HG02870 (cell line): ENCODE data around the gene FAM124A.

Experiments
- ATAC-seq: cut with Tn5 transposase; IDR thresholded peaks from one replicate; pipeline ENCODE4 v1.9.1; 2021; ENCODE audit warnings: mild to moderate bottlenecking, moderate library complexity; ENCODE audit not compliant: unreplicated experiment

Gene FAM124A

GRCh38 chr13:51240178-51240577 lies 18.0 kb downstream of the FAM124A start:
- ATAC-seq, result no peak

- ATAC-seq, result no peak
These were observed 18.8 kb downstream of the FAM124A start for GRCh38 chr13:51240958-51241357.

GRCh38 chr13:51241720-51242119 lies 19.5 kb downstream of the FAM124A start:
- no peak for ATAC-seq

GRCh38 chr13:51243227-51243626 lies 21.0 kb downstream of the FAM124A start:
- no peak for ATAC-seq

- no peak for ATAC-seq
These were observed 21.6 kb downstream of the FAM124A start for GRCh38 chr13:51243832-51244231.

GRCh38 chr13:51244637-51245405 lies 22.6 kb downstream of the FAM124A start:
- ATAC-seq, result no peak

- no peak for ATAC-seq
These were observed 23.4 kb downstream of the FAM124A start for GRCh38 chr13:51245583-51245982.

GRCh38 chr13:51246025-51246417 lies 23.8 kb downstream of the FAM124A start:
- ATAC-seq, result no peak

GRCh38 chr13:51246418-51247277 lies 24.4 kb downstream of the FAM124A start:
- ATAC-seq, result no peak

GRCh38 chr13:51249255-51249654 lies 27.1 kb downstream of the FAM124A start:
- ATAC-seq, result no peak

- ATAC-seq, result no peak
These were observed 27.9 kb downstream of the FAM124A start for GRCh38 chr13:51249770-51250741.

GRCh38 chr13:51251480-51251879 lies 29.3 kb downstream of the FAM124A start:
- no peak for ATAC-seq

- no peak for ATAC-seq
These were observed 30.8 kb downstream of the FAM124A start for GRCh38 chr13:51252954-51253532.

- ATAC-seq, result no peak
These were observed 33.4 kb downstream of the FAM124A start for GRCh38 chr13:51255556-51255955.

GRCh38 chr13:51257187-51257586 lies 35.0 kb downstream of the FAM124A start:
- no peak for ATAC-seq

- ATAC-seq, result no peak
These were observed 36.7 kb downstream of the FAM124A start for GRCh38 chr13:51258612-51259548.

- no peak for ATAC-seq
These were observed 38.0 kb downstream of the FAM124A start for GRCh38 chr13:51260154-51260553.

GRCh38 chr13:51261610-51262249 lies 39.5 kb downstream of the FAM124A start:
- ATAC-seq, result no peak
